NCI-H526 (cell line): ENCODE data around the gene VANGL2.

Source experiments
- DNase-seq, 2 experiments: peaks; one replicate each; lab custom pipeline; 2025; lab: John Stamatoyannopoulos, UW

Gene VANGL2

GRCh38 chr1:160400223-160400645 lies at the start of gene VANGL2:
Gene VANGL2 (plus strand): TSS chr1:160400564. CDS start chr1:160415838, 15,274 bp downstream.
- DNase-seq, result peak; percentile 67 to 95

GRCh38 chr1:160351629-160352028 lies 48.7 kb upstream of the VANGL2 start:
- no peak for DNase-seq

GRCh38 chr1:160352555-160352954 lies 47.8 kb upstream of the VANGL2 start:
- no peak for DNase-seq

- DNase-seq, result peak in 1 of 2 experiments; percentile 27
Measured at GRCh38 chr1:160353223-160353622, 47.1 kb upstream of the VANGL2 start.

- DNase-seq, result peak in 1 of 2 experiments; percentile 70
Measured at GRCh38 chr1:160354388-160354985, 45.9 kb upstream of the VANGL2 start.

- no peak for DNase-seq
Measured at GRCh38 chr1:160357286-160358002, 42.9 kb upstream of the VANGL2 start.

- DNase-seq, result no peak
Measured at GRCh38 chr1:160358073-160358472, 42.3 kb upstream of the VANGL2 start.

GRCh38 chr1:160359559-160360226 lies 40.7 kb upstream of the VANGL2 start:
- no peak for DNase-seq

- DNase-seq, result no peak
Measured at GRCh38 chr1:160360227-160360695, 40.1 kb upstream of the VANGL2 start.

- no peak for DNase-seq
Measured at GRCh38 chr1:160361199-160361598, 39.2 kb upstream of the VANGL2 start.

GRCh38 chr1:160361814-160362167 lies 38.6 kb upstream of the VANGL2 start:
- no peak for DNase-seq

- no peak for DNase-seq
Measured at GRCh38 chr1:160362168-160362957, 38.0 kb upstream of the VANGL2 start.

- DNase-seq, result no peak
Measured at GRCh38 chr1:160363010-160363409, 37.4 kb upstream of the VANGL2 start.

- no peak for DNase-seq
Measured at GRCh38 chr1:160363951-160364735, 36.2 kb upstream of the VANGL2 start.

- DNase-seq, result no peak
Measured at GRCh38 chr1:160365325-160365724, 35.0 kb upstream of the VANGL2 start.

- DNase-seq, result peak; percentile 78 to 92
Measured at GRCh38 chr1:160366731-160367515, 33.4 kb upstream of the VANGL2 start, which contains the start of gene NHLH1. Gene NHLH1 (plus strand): TSS chr1:160367071. CDS start chr1:160370732, 3,661 bp downstream.

- DNase-seq, result no peak
Measured at GRCh38 chr1:160367516-160367900, 32.9 kb upstream of the VANGL2 start.

GRCh38 chr1:160367934-160368923 lies 32.1 kb upstream of the VANGL2 start:
- no peak for DNase-seq

- no peak for DNase-seq
Measured at GRCh38 chr1:160369087-160369486, 31.3 kb upstream of the VANGL2 start.
